KOPT-K1 (cell line): Measurements from ENCODE around the gene LGI4.

Source experiments
- H3K27ac ChIP-seq: fragments of 200-600 bp; sonication (generic); 2 replicates; pipeline ENCODE4 v1.5.1; 2016; ENCODE audit warnings: antibody characterized with exemption, mild to moderate bottlenecking, low read depth, low read length; ENCODE audit not compliant: poor library complexity, severe bottlenecking
- H3K36me3 ChIP-seq: fragments of 200-600 bp; sonication (generic); 2 replicates; pipeline ENCODE4 v1.5.1; 2017; ENCODE audit warnings: antibody characterized with exemption, mild to moderate bottlenecking, low read length, moderate library complexity; ENCODE audit not compliant: insufficient read depth
- H3K9me3 ChIP-seq: fragments of 200-600 bp; sonication (generic); 2 replicates; pipeline ENCODE4 v1.5.1; 2017; ENCODE audit warnings: antibody characterized with exemption, low read length, mild to moderate bottlenecking; ENCODE audit not compliant: insufficient read depth, poor library complexity, severe bottlenecking

The LGI4 gene

GRCh38 chr19:35125270-35125717 is 9.6 kb downstream of the LGI4 start:
- Histone ChIP-seq H3K9me3 (no peaks in the 10 kb centered on the region), H3K27ac (peak overlapping the region; percentile 39), H3K36me3 (no peaks in the 10 kb centered on the region)

- H3K9me3 ChIP-seq, result no peaks in the 10 kb centered on the region
- H3K36me3 ChIP-seq, result no peaks in the 10 kb centered on the region
- H3K27ac ChIP-seq, result peak overlapping the region; percentile 39
Measured at GRCh38 chr19:35124098-35125060, 10.5 kb downstream of the LGI4 start.

- no peaks in the 10 kb centered on the region for H3K36me3 ChIP-seq
- no peak overlapping the region for H3K27ac ChIP-seq
- no peaks in the 10 kb centered on the region for H3K9me3 ChIP-seq
Measured at GRCh38 chr19:35123573-35123972, 11.3 kb downstream of the LGI4 start.

- no peak overlapping the region for H3K27ac ChIP-seq
- H3K36me3 ChIP-seq, result no peaks in the 10 kb centered on the region
Measured at GRCh38 chr19:35122687-35123551, 11.9 kb downstream of the LGI4 start.

GRCh38 chr19:35120898-35121297 is 14.0 kb downstream of the LGI4 start:
- Histone ChIP-seq H3K36me3 (no peaks in the 10 kb centered on the region), H3K27ac (no peak overlapping the region), H3K9me3 (no peaks in the 10 kb centered on the region)

More at GRCh38 chr19:35122687-35123551, 11.9 kb downstream of the LGI4 start:
- no peaks in the 10 kb centered on the region for H3K9me3 ChIP-seq

GRCh38 chr19:35120492-35120891 is 14.4 kb downstream of the LGI4 start:
- Histone ChIP-seq H3K36me3 (no peaks in the 10 kb centered on the region), H3K27ac (no peak overlapping the region)

GRCh38 chr19:35119578-35120155 is 15.2 kb downstream of the LGI4 start:
- Histone ChIP-seq H3K9me3 (no peaks in the 10 kb centered on the region), H3K36me3 (no peaks in the 10 kb centered on the region), H3K27ac (no peak overlapping the region)

More at GRCh38 chr19:35120492-35120891, 14.4 kb downstream of the LGI4 start:
- H3K9me3 ChIP-seq, result no peaks in the 10 kb centered on the region

GRCh38 chr19:35119091-35119490 is 15.8 kb downstream of the LGI4 start:
- no peak overlapping the region for H3K27ac ChIP-seq
- H3K9me3 ChIP-seq, result no peaks in the 10 kb centered on the region
- no peaks in the 10 kb centered on the region for H3K36me3 ChIP-seq

- Histone ChIP-seq H3K9me3 (no peaks in the 10 kb centered on the region), H3K27ac (no peak overlapping the region), H3K36me3 (no peaks in the 10 kb centered on the region)
Measured at GRCh38 chr19:35118268-35119020, 16.4 kb downstream of the LGI4 start.

- H3K9me3 ChIP-seq, result no peaks in the 10 kb centered on the region
- H3K27ac ChIP-seq, result no peak overlapping the region
- no peaks in the 10 kb centered on the region for H3K36me3 ChIP-seq
Measured at GRCh38 chr19:35117799-35118198, 17.1 kb downstream of the LGI4 start.

GRCh38 chr19:35117116-35117515 is 17.7 kb downstream of the LGI4 start:
- Histone ChIP-seq H3K9me3 (no peaks in the 10 kb centered on the region), H3K36me3 (no peaks in the 10 kb centered on the region), H3K27ac (no peak overlapping the region)

- Histone ChIP-seq H3K27ac (no peak overlapping the region), H3K9me3 (no peaks in the 10 kb centered on the region), H3K36me3 (no peaks in the 10 kb centered on the region)
Measured at GRCh38 chr19:35116072-35116801, 18.6 kb downstream of the LGI4 start.

GRCh38 chr19:35115177-35115951 is 19.5 kb downstream of the LGI4 start, which contains the start of gene FXYD3:
TSS of gene FXYD3 (plus strand) at chr19:35115823. CDS start at chr19:35119377, 3,554 bp downstream.
- no peak within 1 kb of the TSS for H3K27ac ChIP-seq

More at GRCh38 chr19:35115177-35115951, 19.5 kb downstream of the LGI4 start, which contains the start of gene FXYD3:
- Histone ChIP-seq H3K9me3 (no peaks in the 10 kb centered on the region), H3K36me3 (no peaks in the 10 kb centered on the region)
